ENCODE measurements around the gene RAB1A.

DNA sequence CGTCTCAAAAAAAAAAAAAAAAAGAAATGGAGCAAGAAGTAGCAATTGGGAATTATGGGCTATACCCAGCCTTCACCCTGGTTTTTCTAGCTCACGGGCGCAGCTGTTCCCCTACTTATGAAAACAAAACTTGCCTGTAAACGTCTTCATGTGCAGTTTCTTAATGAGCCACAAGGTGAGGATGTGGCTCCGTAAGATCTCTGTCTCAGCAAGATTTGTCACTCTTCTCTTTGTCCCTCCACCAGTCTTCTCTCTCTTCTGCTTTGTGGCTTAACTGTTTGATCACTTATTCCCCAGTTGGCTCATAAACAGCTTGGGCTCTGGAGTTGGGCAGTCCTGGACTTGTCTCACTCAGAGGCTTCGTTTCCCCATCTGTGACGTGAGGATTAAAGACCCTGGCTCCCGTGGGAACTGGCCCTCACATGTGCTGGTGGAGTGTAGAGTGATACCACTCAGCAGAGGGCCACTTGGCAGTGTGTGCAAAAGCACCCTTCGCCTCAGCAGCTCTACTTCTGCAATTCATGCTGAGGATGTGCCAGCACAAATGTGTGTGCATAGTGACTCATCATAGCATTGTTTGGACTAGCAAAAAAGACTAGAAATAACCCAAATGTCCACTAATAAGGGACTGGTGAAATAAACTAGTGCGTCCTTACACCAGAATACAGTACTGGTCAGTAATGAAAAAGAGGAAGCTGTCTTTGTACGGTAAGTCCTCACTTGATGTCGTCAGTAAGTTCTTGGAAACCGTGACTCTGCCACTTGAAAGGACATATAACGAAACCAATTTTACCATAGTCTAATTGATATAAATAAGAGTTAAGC, 65.0 kb downstream of the RAB1A start:
- TF ChIP-seq POLR2AphosphoS5 (IDR thresholded peaks at IDR 0.05; ENCODE audit: low read depth, low read length) (no peak), POLR2A (IDR thresholded peaks at IDR 0.05; ENCODE audit: low read depth, low read length) (no peak), TAF1 (IDR thresholded peaks at IDR 0.05; ENCODE audit: borderline replicate concordance, low read depth, low read length) (no peak)
